Measurements from ENCODE around the gene FKBP2. TPM values are rescaled to one million over a fixed set of nuclear protein-coding genes. Genes with fewer than 3 reads are reported as not detected.
"Not testable (repeated sequence)": the region's sequence is repeated elsewhere in the genome, so short reads cannot be mapped to it uniquely, and the experiment has no call there.

The FKBP2 gene
- total RNA-seq, 1 donor from 2014 or later: 54.7 TPM

- Mint-ChIP-seq H3K36me3 (ENCODE audit: unreplicated experiment) (peaks cover 12% of the 10 kb centered on the region), H3K27ac (ENCODE audit: unreplicated experiment) (peak overlapping the region; percentile 93)
Observed at GRCh38 chr11:64244966-64245365, 4.1 kb downstream of the FKBP2 start.

GRCh38 chr11:64245401-64245796 lies 4.5 kb downstream of the FKBP2 start:
- peak overlapping the region; percentile 90 for H3K4me3 Mint-ChIP-seq (ENCODE audit: unreplicated experiment)
- no peaks in the 10 kb centered on the region for H3K9me3 Mint-ChIP-seq (ENCODE audit: unreplicated experiment)
- H3K27ac Mint-ChIP-seq (ENCODE audit: unreplicated experiment): peak overlapping the region; percentile 93
- H3K4me1 Mint-ChIP-seq (ENCODE audit: unreplicated experiment): peaks cover 35% of the 10 kb centered on the region
- no peaks in the 10 kb centered on the region for H3K27me3 Mint-ChIP-seq (ENCODE audit: unreplicated experiment)
- TF ChIP-seq CTCF (IDR thresholded peaks at IDR 0.05): no peak
- no peak for DNase-seq (ENCODE audit: extremely low spot score, unreplicated experiment)
- peaks cover 12% of the 10 kb centered on the region for H3K36me3 Mint-ChIP-seq (ENCODE audit: unreplicated experiment)

More at GRCh38 chr11:64244966-64245365, 4.1 kb downstream of the FKBP2 start:
- Mint-ChIP-seq H3K9me3 (ENCODE audit: unreplicated experiment) (no peaks in the 10 kb centered on the region), H3K4me3 (ENCODE audit: unreplicated experiment) (peak overlapping the region; percentile 90), H3K27me3 (ENCODE audit: unreplicated experiment) (no peaks in the 10 kb centered on the region), H3K4me1 (ENCODE audit: unreplicated experiment) (peaks cover 39% of the 10 kb centered on the region)
- no peak for DNase-seq (ENCODE audit: extremely low spot score, unreplicated experiment)
- no peak for TF ChIP-seq CTCF (IDR thresholded peaks at IDR 0.05)

- Mint-ChIP-seq H3K36me3 (ENCODE audit: unreplicated experiment) (peaks cover 12% of the 10 kb centered on the region), H3K4me1 (ENCODE audit: unreplicated experiment) (peaks cover 35% of the 10 kb centered on the region), H3K27ac (ENCODE audit: unreplicated experiment) (peak overlapping the region; percentile 93), H3K9me3 (ENCODE audit: unreplicated experiment) (no peaks in the 10 kb centered on the region), H3K4me3 (ENCODE audit: unreplicated experiment) (peak overlapping the region; percentile 90), H3K27me3 (ENCODE audit: unreplicated experiment) (no peaks in the 10 kb centered on the region)
- TF ChIP-seq CTCF (IDR thresholded peaks at IDR 0.05): no peak
- peak; percentile 95 for DNase-seq (ENCODE audit: extremely low spot score, unreplicated experiment)
Observed at GRCh38 chr11:64245797-64246620, 5.1 kb downstream of the FKBP2 start.

GRCh38 chr11:64246621-64246870 lies 5.7 kb downstream of the FKBP2 start:
- H3K27me3 Mint-ChIP-seq (ENCODE audit: unreplicated experiment); H3K9me3 Mint-ChIP-seq (ENCODE audit: unreplicated experiment); H3K27ac Mint-ChIP-seq (ENCODE audit: unreplicated experiment); DNase-seq (ENCODE audit: extremely low spot score, unreplicated experiment): not testable (repeated sequence)
- Mint-ChIP-seq H3K4me1 (ENCODE audit: unreplicated experiment) (peaks cover 34% of the 10 kb centered on the region), H3K36me3 (ENCODE audit: unreplicated experiment) (peaks cover 12% of the 10 kb centered on the region), H3K4me3 (ENCODE audit: unreplicated experiment) (peak overlapping the region; percentile 82)

DNA sequence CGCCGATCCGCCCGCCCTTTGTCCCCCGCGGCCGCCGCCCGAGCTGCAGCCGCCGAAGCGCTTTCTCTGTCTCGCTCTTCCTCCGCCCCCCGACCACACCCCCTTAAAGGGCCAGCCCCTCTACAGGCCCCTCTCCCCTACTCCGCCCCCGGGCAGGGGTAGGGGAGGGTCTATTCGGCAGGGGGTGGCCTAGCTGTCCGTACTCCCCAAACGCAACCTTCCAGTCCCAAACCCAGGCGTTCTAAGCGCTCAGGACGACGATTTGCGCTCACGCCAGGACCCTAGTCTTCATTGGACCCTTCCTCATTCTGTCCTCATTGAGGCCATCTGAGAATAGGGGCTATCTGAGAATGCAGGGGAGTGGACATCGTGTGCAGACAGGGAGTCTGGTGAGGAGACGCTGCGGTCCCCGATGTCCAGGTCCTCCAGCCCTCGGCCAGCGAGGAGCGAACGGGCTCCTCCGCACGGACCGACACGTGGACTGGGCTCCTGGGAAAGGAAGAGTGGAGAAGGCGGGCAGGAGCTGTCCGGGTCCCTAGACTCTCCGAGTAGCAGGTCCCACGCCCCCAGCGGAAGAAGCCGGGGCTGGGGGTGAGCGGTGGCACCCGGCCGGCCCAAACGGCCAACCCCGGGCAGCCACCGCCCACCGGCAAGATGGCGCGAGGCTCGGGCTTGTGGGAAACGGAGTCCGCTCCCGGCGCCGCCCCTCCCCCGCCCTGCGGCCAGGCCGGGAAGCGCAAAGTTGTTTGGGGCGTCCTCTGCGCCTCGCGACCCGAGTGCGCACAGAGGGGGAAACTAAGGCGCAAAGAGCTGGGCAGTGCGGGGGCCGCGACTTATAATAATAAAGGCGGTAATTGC lies 6.2 kb downstream of the FKBP2 start, which contains the start of gene PPP1R14B:
Gene PPP1R14B, minus strand, starts transcription at position 73 of the 858 bp plus-strand sequence. CDS start 270 bp downstream, outside the sequence.
- Mint-ChIP-seq H3K27ac (ENCODE audit: unreplicated experiment) (peak within 1 kb of the TSS; percentile 93), H3K36me3 (ENCODE audit: unreplicated experiment) (peaks cover 12% of the 10 kb centered on the region), H3K4me3 (ENCODE audit: unreplicated experiment) (peak within 1 kb of the TSS; percentile 90), H3K4me1 (ENCODE audit: unreplicated experiment) (peaks cover 39% of the 10 kb centered on the region), H3K27me3 (ENCODE audit: unreplicated experiment) (no peaks in the 10 kb centered on the region), H3K9me3 (ENCODE audit: unreplicated experiment) (no peaks in the 10 kb centered on the region)
- peak; percentile 16 for TF ChIP-seq CTCF (IDR thresholded peaks at IDR 0.05)
- peak; percentile 95 for DNase-seq (ENCODE audit: extremely low spot score, unreplicated experiment)

All from osteocyte (in vitro differentiated cells).